Smooth muscle cell (in vitro differentiated cells): ENCODE results near the gene NPHP3. TPM values are rescaled to one million over a fixed set of nuclear protein-coding genes. Genes with fewer than 3 reads are reported as not detected.

Experiments
- DNase-seq: peaks from one replicate; lab custom pipeline; 2025; ENCODE audit not compliant: unreplicated experiment; lab: John Stamatoyannopoulos, UW
- H2AFZ ChIP-seq: fragments of 200-600 bp; sonication (generic); 2 replicates; pipeline ENCODE4 v1.6.0; 2016; ENCODE audit warnings: antibody characterized with exemption, low read depth, mild to moderate bottlenecking
- H3F3A ChIP-seq: fragments of 200-600 bp; sonication (generic); 2 replicates; pipeline ENCODE4 v1.6.0; 2017; ENCODE audit warnings: antibody characterized with exemption, low read depth
- H3K27ac ChIP-seq: fragments of 200-600 bp; sonication (generic); 2 replicates; pipeline ENCODE4 v1.5.1; 2016; ENCODE audit warnings: low read depth, mild to moderate bottlenecking
- H3K27me3 ChIP-seq: fragments of 200-600 bp; sonication (generic); 2 replicates; pipeline ENCODE4 v1.6.1; 2016; ENCODE audit warnings: low read depth, mild to moderate bottlenecking
- H3K36me3 ChIP-seq: fragments of 200-600 bp; sonication (generic); 2 replicates; pipeline ENCODE4 v1.5.1; 2016; ENCODE audit warnings: low read depth
- H3K4me1 ChIP-seq: fragments of 200-600 bp; sonication (generic); 2 replicates; pipeline ENCODE4 v1.5.1; 2016; ENCODE audit warnings: low read depth
- H3K4me2 ChIP-seq: fragments of 200-600 bp; sonication (generic); 2 replicates; pipeline ENCODE4 v1.6.0; 2016; ENCODE audit warnings: mild to moderate bottlenecking
- H3K4me3 ChIP-seq: fragments of 200-600 bp; sonication (generic); 2 replicates; pipeline ENCODE4 v1.5.1; 2016; ENCODE audit warnings: mild to moderate bottlenecking
- H3K79me2 ChIP-seq: fragments of 200-600 bp; sonication (generic); 2 replicates; pipeline ENCODE4 v1.6.0; 2016; ENCODE audit warnings: low read depth, mild to moderate bottlenecking
- H3K9ac ChIP-seq: fragments of 200-600 bp; sonication (generic); 2 replicates; pipeline ENCODE4 v1.6.0; 2016; ENCODE audit warnings: low read depth
- H3K9me3 ChIP-seq: fragments of 200-600 bp; sonication (generic); replicated peaks from 2 replicates; pipeline ENCODE4 v1.5.1; 2016; ENCODE audit warnings: low read depth
- H4K20me1 ChIP-seq: fragments of 200-600 bp; sonication (generic); 2 replicates; pipeline ENCODE4 v1.6.0; 2016; ENCODE audit warnings: low read depth
- CTCF ChIP-seq: fragments of 200-600 bp; sonication (generic); IDR thresholded peaks from 2 replicates; pipeline ENCODE4 v1.5.1; 2017; ENCODE audit warnings: borderline replicate concordance, mild to moderate bottlenecking, antibody characterized with exemption; ENCODE audit not compliant: insufficient read depth, poor library complexity, severe bottlenecking
- WGBS: methylation state at CpG from one replicate; pipeline ENCODE4 v1.1.7; 2016; ENCODE audit warnings: low lambda C conversion rate; 5-methylcytosine and 5-hydroxymethylcytosine counted together
- polyA plus RNA-seq: library from polyadenylated mRNA; unstranded; fragments of >200 nt; fragmentation: Nextera tagmentation; extraction: Ambion mirVana; gene quantifications from 2 replicates; pipeline ENCODE4 v1.2.1, GENCODE V29; 2016
- total RNA-seq: library from RNA; depleted of rRNA; stranded (reverse); fragments of >200 nt; gene quantifications from 2 replicates; pipeline ENCODE4 v1.2.3, GENCODE V29; 2014

NPHP3 gene
- total and polyA plus RNA-seq, 2 experiments from 2014 or later = 9.9 to 25.3 TPM

- Histone ChIP-seq H3K9me3 (no peaks in the 10 kb centered on the region), H3F3A (no peaks in the 10 kb centered on the region), H3K4me2 (no peak overlapping the region), H3K79me2 (peaks cover 60% of the 10 kb centered on the region), H3K36me3 (peaks cover 7% of the 10 kb centered on the region), H3K27me3 (no peaks in the 10 kb centered on the region), H3K4me3 (no peak overlapping the region), H4K20me1 (peaks cover 57% of the 10 kb centered on the region), H3K4me1 (peaks cover 15% of the 10 kb centered on the region), H2AFZ (no peak overlapping the region), H3K27ac (no peak overlapping the region), H3K9ac (no peak overlapping the region)
- 98% methylated on average over 3 of the region's 3 CpGs for WGBS
- no peak for TF ChIP-seq CTCF
- no peak for DNase-seq
These were observed 56.9 kb downstream of the NPHP3 start for GRCh38 chr3:132665230-132665745.

- peaks cover 23% of the 10 kb centered on the region for H3K4me1 ChIP-seq
- H3K4me2 ChIP-seq = peak overlapping the region; percentile 95
- H3K9me3 ChIP-seq = no peaks in the 10 kb centered on the region
- no peak for DNase-seq
- peaks cover 67% of the 10 kb centered on the region for H3K79me2 ChIP-seq
- H3F3A ChIP-seq = peaks cover 3% of the 10 kb centered on the region
- no peak for TF ChIP-seq CTCF
- H3K27me3 ChIP-seq = no peaks in the 10 kb centered on the region
- no peak overlapping the region for H2AFZ ChIP-seq
- H3K4me3 ChIP-seq = peak overlapping the region; percentile 93
- peak overlapping the region; percentile 93 for H3K9ac ChIP-seq
- peaks cover 45% of the 10 kb centered on the region for H4K20me1 ChIP-seq
- no peaks in the 10 kb centered on the region for H3K36me3 ChIP-seq
- H3K27ac ChIP-seq = no peak overlapping the region
These were observed 60.0 kb downstream of the NPHP3 start for GRCh38 chr3:132662212-132662611.

GRCh38 chr3:132661101-132661500 is 61.1 kb downstream of the NPHP3 start:
- Histone ChIP-seq H3K4me3 (peak overlapping the region; percentile 93), H2AFZ (peak overlapping the region; percentile 100), H3K27ac (peak overlapping the region; percentile 90), H3K36me3 (no peaks in the 10 kb centered on the region), H3K79me2 (peaks cover 69% of the 10 kb centered on the region), H3K9ac (peak overlapping the region; percentile 93), H3F3A (peaks cover 3% of the 10 kb centered on the region), H3K9me3 (no peaks in the 10 kb centered on the region), H4K20me1 (peaks cover 43% of the 10 kb centered on the region), H3K27me3 (no peaks in the 10 kb centered on the region), H3K4me2 (peak overlapping the region; percentile 95), H3K4me1 (peaks cover 23% of the 10 kb centered on the region)
- no peak for DNase-seq
- TF ChIP-seq CTCF = no peak
- 13% methylated on average over 8 of the region's 8 CpGs for WGBS

- Histone ChIP-seq H3K36me3 (no peaks in the 10 kb centered on the region), H3K4me1 (peaks cover 23% of the 10 kb centered on the region), H3F3A (peaks cover 3% of the 10 kb centered on the region), H3K79me2 (peaks cover 66% of the 10 kb centered on the region), H3K9ac (peak overlapping the region; percentile 93), H3K4me2 (peak overlapping the region; percentile 95), H3K4me3 (peak overlapping the region; percentile 93), H2AFZ (peak overlapping the region; percentile 100), H3K27me3 (no peaks in the 10 kb centered on the region), H3K9me3 (no peaks in the 10 kb centered on the region), H3K27ac (peak overlapping the region; percentile 90), H4K20me1 (peaks cover 39% of the 10 kb centered on the region)
- no peak for TF ChIP-seq CTCF
- WGBS = 1% methylated on average over 5 of the region's 5 CpGs
- DNase-seq = no peak
These were observed 61.5 kb downstream of the NPHP3 start for GRCh38 chr3:132660811-132661070.
